Measurements from ENCODE around the gene AFM.

DNA sequence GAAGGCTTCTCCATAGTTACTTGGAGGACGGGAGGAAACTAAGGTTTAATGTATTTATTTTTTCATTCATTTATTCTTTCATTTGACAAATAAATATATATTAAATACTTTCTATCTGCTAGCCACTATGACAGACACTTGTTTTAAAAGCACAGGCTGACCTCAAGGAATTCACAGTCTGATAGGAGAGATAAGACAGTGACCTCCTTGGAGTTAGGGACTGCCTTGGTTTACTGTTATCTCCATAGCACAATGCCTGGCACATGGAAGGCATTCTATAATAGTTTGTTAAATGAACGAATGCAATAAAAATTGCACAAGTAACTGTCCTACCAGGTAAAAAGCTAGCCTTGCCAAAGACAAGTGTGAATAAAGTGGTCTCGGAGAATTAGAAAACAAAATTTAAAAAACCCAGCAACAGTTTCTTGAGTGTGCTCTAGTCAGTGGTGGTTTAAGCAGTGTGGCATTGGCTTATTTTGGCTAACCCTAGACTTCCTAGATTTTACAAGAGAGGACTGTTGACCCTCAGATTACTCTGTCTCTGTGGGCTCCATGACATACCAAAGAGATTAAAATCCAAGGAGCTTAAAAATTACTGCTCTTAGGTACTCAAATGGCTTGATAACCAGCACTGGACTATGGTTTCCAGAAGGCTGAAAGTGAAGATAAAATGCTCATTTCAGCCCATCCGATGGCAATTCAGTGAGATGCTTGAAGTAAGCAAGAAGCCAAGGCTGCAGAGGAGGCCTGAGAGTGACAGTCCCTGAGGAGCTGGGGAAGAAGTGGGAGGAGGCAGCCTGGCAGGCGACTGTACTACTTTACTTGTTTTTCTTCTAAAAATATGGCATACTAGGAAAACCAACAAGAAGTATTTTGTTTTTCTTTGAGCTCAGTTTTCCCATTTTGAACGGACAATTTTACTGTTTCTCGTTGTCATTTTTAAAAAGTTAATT is 35.9 kb upstream of the AFM start:
- TF ChIP-seq, protein P1, sequence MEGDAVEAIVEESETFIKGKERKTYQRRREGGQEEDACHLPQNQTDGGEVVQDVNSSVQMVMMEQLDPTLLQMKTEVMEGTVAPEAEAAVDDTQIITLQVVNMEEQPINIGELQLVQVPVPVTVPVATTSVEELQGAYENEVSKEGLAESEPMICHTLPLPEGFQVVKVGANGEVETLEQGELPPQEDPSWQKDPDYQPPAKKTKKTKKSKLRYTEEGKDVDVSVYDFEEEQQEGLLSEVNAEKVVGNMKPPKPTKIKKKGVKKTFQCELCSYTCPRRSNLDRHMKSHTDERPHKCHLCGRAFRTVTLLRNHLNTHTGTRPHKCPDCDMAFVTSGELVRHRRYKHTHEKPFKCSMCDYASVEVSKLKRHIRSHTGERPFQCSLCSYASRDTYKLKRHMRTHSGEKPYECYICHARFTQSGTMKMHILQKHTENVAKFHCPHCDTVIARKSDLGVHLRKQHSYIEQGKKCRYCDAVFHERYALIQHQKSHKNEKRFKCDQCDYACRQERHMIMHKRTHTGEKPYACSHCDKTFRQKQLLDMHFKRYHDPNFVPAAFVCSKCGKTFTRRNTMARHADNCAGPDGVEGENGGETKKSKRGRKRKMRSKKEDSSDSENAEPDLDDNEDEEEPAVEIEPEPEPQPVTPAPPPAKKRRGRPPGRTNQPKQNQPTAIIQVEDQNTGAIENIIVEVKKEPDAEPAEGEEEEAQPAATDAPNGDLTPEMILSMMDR (IDR thresholded peaks at IDR 0.05; ENCODE audit: poor library complexity), result no peak
- TF ChIP-seq EZH2 (IDR thresholded peaks at IDR 0.05; ENCODE audit: borderline replicate concordance), result no peak
